Activated B cell treated with CpG ODN at 0.5 μM for 24 hours (primary cell): ENCODE results near the gene BRI3. TPM values are rescaled to one million over a fixed set of nuclear protein-coding genes. Genes with fewer than 3 reads are reported as not detected.

Experiments
- ATAC-seq: fragments of 200-7000 bp; cut with Tn5 transposase; one replicate; pipeline ENCODE4 v1.10.0; 2021; ENCODE audit warnings: low read depth, mild to moderate bottlenecking, moderate library complexity
- CTCF ChIA-PET: fragments of 350-600 bp; sonication (Branson Sonifier 250); formaldehyde crosslinking; loops from one replicate; lab custom pipeline; 2021; ENCODE audit warnings: antibody characterized with exemption; lab: Charles Lee
- POLR2A ChIA-PET: fragments of 350-600 bp; sonication (Branson Sonifier 250); formaldehyde crosslinking; loops from one replicate; lab custom pipeline; 2021; ENCODE audit warnings: antibody characterized with exemption; lab: Charles Lee
- DNase-seq: peaks from one replicate; pipeline ENCODE4 v3.0.0; 2022
- H3K27ac Mint-ChIP-seq: one replicate; pipeline ENCODE4 v1.8.0; 2020; ENCODE audit warnings: mixed read lengths
- H3K27me3 Mint-ChIP-seq: one replicate; pipeline ENCODE4 v1.8.0; 2021; ENCODE audit warnings: mixed read lengths
- H3K36me3 Mint-ChIP-seq: one replicate; pipeline ENCODE4 v1.8.0; 2021; ENCODE audit warnings: low read depth, mixed read lengths
- H3K4me1 Mint-ChIP-seq: one replicate; pipeline ENCODE4 v1.8.0; 2021; ENCODE audit warnings: mixed read lengths
- H3K4me3 Mint-ChIP-seq: one replicate; pipeline ENCODE4 v1.8.0; 2020; ENCODE audit warnings: mild to moderate bottlenecking, mixed read lengths
- H3K9me3 Mint-ChIP-seq: one replicate; pipeline ENCODE4 v1.8.0; 2020; ENCODE audit warnings: mixed read lengths
- CTCF ChIP-seq: fragments of 200-600 bp; IDR thresholded peaks from one replicate; pipeline ENCODE4 v1.8.0; 2022; ENCODE audit warnings: antibody characterized with exemption, mild to moderate bottlenecking
- intact Hi-C: fragments of 100-400 bp; cut with micrococcal nuclease; formaldehyde crosslinking; loops from one replicate; pipeline ENCODE4 v1.15.1; 2024
- total RNA-seq: library from RNA; stranded (reverse); gene quantifications from 2 replicates; pipeline ENCODE4 v1.2.3, GENCODE V29; 2022

BRI3 gene
- total RNA-seq, 1 donor from 2014 or later, result 53.7 TPM

GRCh38 chr7:98289333-98289875 lies 7.9 kb downstream of the BRI3 start:
- intact Hi-C loops, result loop anchor here (10.0 kb wide), 1 partner anchor 1175 kb away; the partner anchor contains the start of gene SDHAF3
- TF ChIP-seq CTCF, result no peak
- H3K27ac Mint-ChIP-seq, result no peak overlapping the region
- ChIA-PET CTCF (interaction anchor here (0.6 kb wide), 1 partner anchor 584 kb away, joined by 3 read pairs; no protein-coding TSS in a partner anchor), POLR2A (no interaction called here)
- no peak overlapping the region for H3K4me3 Mint-ChIP-seq
- H3K9me3 Mint-ChIP-seq, result no peaks in the 10 kb centered on the region
- H3K36me3 Mint-ChIP-seq, result peaks cover 33% of the 10 kb centered on the region
- no peak for ATAC-seq
- no peaks in the 10 kb centered on the region for H3K27me3 Mint-ChIP-seq
- no peak for DNase-seq
- peaks cover 13% of the 10 kb centered on the region for H3K4me1 Mint-ChIP-seq

GRCh38 chr7:98291717-98292116 lies 10.2 kb downstream of the BRI3 start:
- no peaks in the 10 kb centered on the region for H3K9me3 Mint-ChIP-seq
- TF ChIP-seq CTCF, result no peak
- H3K27me3 Mint-ChIP-seq, result no peaks in the 10 kb centered on the region
- peak; percentile 36 for ATAC-seq
- CTCF ChIA-PET, result no interaction called here
- DNase-seq, result no peak
- peaks cover 2% of the 10 kb centered on the region for H3K4me1 Mint-ChIP-seq
- POLR2A ChIA-PET, result no interaction called here
- peaks cover 33% of the 10 kb centered on the region for H3K36me3 Mint-ChIP-seq
- H3K27ac Mint-ChIP-seq, result no peak overlapping the region
- no peak overlapping the region for H3K4me3 Mint-ChIP-seq
- intact Hi-C loops, result no loop called here

- no peaks in the 10 kb centered on the region for H3K9me3 Mint-ChIP-seq
- H3K27ac Mint-ChIP-seq, result no peak overlapping the region
- POLR2A ChIA-PET, result no interaction called here
- H3K4me1 Mint-ChIP-seq, result peaks cover 2% of the 10 kb centered on the region
- DNase-seq (no peak), ATAC-seq (no peak)
- TF ChIP-seq CTCF, result no peak
- CTCF ChIA-PET, result interaction anchor here (0.6 to 2.8 kb wide), 5 partner anchors 108 to 548 kb away, joined by 3 to 8 read pairs (median 3); partner anchors contain the start of gene BAIAP2L1
- intact Hi-C loops, result no loop called here
- no peak overlapping the region for H3K4me3 Mint-ChIP-seq
- peaks cover 35% of the 10 kb centered on the region for H3K36me3 Mint-ChIP-seq
- H3K27me3 Mint-ChIP-seq, result no peaks in the 10 kb centered on the region
Measured at GRCh38 chr7:98293265-98293664, 11.8 kb downstream of the BRI3 start.

- ATAC-seq (no peak), DNase-seq (no peak)
- ChIA-PET POLR2A (no interaction called here), CTCF (interaction anchor here (1.0 to 2.8 kb wide), 4 partner anchors 107 to 548 kb away, joined by 4 to 8 read pairs (median 6); partner anchors contain the start of gene BAIAP2L1)
- no peaks in the 10 kb centered on the region for H3K4me1 Mint-ChIP-seq
- no peaks in the 10 kb centered on the region for H3K27me3 Mint-ChIP-seq
- H3K36me3 Mint-ChIP-seq, result peaks cover 30% of the 10 kb centered on the region
- TF ChIP-seq CTCF, result no peak
- no peak overlapping the region for H3K27ac Mint-ChIP-seq
- H3K4me3 Mint-ChIP-seq, result no peak overlapping the region
- H3K9me3 Mint-ChIP-seq, result no peaks in the 10 kb centered on the region
- intact Hi-C loops, result loop anchor here (1.0 to 2.0 kb wide), 2 partner anchors 452 to 547 kb away; no protein-coding TSS in a partner anchor
Measured at GRCh38 chr7:98293746-98294145, 12.3 kb downstream of the BRI3 start.

DNA sequence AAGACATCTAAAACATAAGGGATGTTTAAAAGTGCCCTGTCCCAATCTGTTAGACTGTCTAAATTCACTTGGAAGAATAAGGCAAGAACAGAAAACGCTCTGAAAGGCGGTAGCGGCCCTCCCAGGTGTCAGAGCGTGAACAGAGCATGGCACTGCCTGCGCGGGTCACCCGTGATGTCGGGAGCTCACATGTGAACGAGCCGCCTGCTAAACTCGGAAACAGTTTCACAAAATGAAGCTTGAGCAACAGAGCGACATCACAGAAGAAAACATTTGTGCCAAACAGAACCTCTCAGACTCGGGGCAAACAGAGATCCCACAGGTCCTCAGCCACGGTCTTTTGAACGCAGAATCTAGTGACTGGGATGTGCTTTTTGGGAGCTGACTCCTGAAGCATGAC lies 12.8 kb downstream of the BRI3 start:
- H3K9me3 Mint-ChIP-seq, result no peaks in the 10 kb centered on the region
- peaks cover 30% of the 10 kb centered on the region for H3K36me3 Mint-ChIP-seq
- no peaks in the 10 kb centered on the region for H3K4me1 Mint-ChIP-seq
- ChIA-PET CTCF (interaction anchor here (0.9 to 2.8 kb wide), 4 partner anchors 107 to 547 kb away, joined by 4 to 8 read pairs (median 6); partner anchors contain the start of gene BAIAP2L1), POLR2A (no interaction called here)
- no peak overlapping the region for H3K27ac Mint-ChIP-seq
- no peak for TF ChIP-seq CTCF
- ATAC-seq (no peak), DNase-seq (no peak)
- no peaks in the 10 kb centered on the region for H3K27me3 Mint-ChIP-seq
- intact Hi-C loops, result loop anchor here (1.0 to 2.0 kb wide), 2 partner anchors 451 to 546 kb away; no protein-coding TSS in a partner anchor
- H3K4me3 Mint-ChIP-seq, result no peak overlapping the region
